Measurements from ENCODE around the gene MASP1. TPM values are rescaled to one million over a fixed set of nuclear protein-coding genes. Genes with fewer than 3 reads are reported as not detected.

MASP1 gene
- total and polyA plus RNA-seq, 4 donors: 19.9 to 54.8 (median 34.0) TPM

- H3K4me3 ChIP-seq (ENCODE audit: low read depth, low read length): no peak overlapping the region
- no peaks in the 10 kb centered on the region for H3K36me3 ChIP-seq (ENCODE audit: control insufficient read depth, insufficient read depth, low read length)
- no CpG with 5 or more reads among the region's 1 CpG for WGBS (ENCODE audit: insufficient coverage)
- no peak for DNase-seq (ENCODE audit: low read depth in 4 of 6, low spot score in 6 of 6)
- H3K27me3 ChIP-seq (ENCODE audit: control insufficient read depth, insufficient read depth, low read length): no peaks in the 10 kb centered on the region
- no peak overlapping the region for H3K27ac ChIP-seq (ENCODE audit: low read depth, low read length)
- H3K9me3 ChIP-seq (ENCODE audit: control insufficient read depth, insufficient read depth, low read length): no peaks in the 10 kb centered on the region
- peaks cover 13% of the 10 kb centered on the region for H3K4me1 ChIP-seq (ENCODE audit: control insufficient read depth, insufficient read depth, low read length)
Measured at GRCh38 chr3:187287256-187287655, 4.3 kb downstream of the MASP1 start.

GRCh38 chr3:187286467-187287059, 5.0 kb downstream of the MASP1 start:
- H3K4me3 ChIP-seq (ENCODE audit: low read depth, low read length): no peak overlapping the region
- WGBS (ENCODE audit: insufficient coverage): 85% methylated on average over 4 of the region's 5 CpGs
- no peaks in the 10 kb centered on the region for H3K36me3 ChIP-seq (ENCODE audit: control insufficient read depth, insufficient read depth, low read length)
- no peaks in the 10 kb centered on the region for H3K9me3 ChIP-seq (ENCODE audit: control insufficient read depth, insufficient read depth, low read length)
- peaks cover 10% of the 10 kb centered on the region for H3K4me1 ChIP-seq (ENCODE audit: control insufficient read depth, insufficient read depth, low read length)
- no peaks in the 10 kb centered on the region for H3K27me3 ChIP-seq (ENCODE audit: control insufficient read depth, insufficient read depth, low read length)
- no peak overlapping the region for H3K27ac ChIP-seq (ENCODE audit: low read depth, low read length)
- DNase-seq (ENCODE audit: low read depth in 4 of 6, low spot score in 6 of 6): no peak

- DNase-seq (ENCODE audit: low read depth in 4 of 6, low spot score in 6 of 6): no peak
- WGBS (ENCODE audit: insufficient coverage): 100% methylated on average over 2 of the region's 4 CpGs
- no peak overlapping the region for H3K27ac ChIP-seq (ENCODE audit: low read depth, low read length)
- no peaks in the 10 kb centered on the region for H3K27me3 ChIP-seq (ENCODE audit: control insufficient read depth, insufficient read depth, low read length)
- H3K9me3 ChIP-seq (ENCODE audit: control insufficient read depth, insufficient read depth, low read length): no peaks in the 10 kb centered on the region
- H3K4me3 ChIP-seq (ENCODE audit: low read depth, low read length): no peak overlapping the region
- H3K36me3 ChIP-seq (ENCODE audit: control insufficient read depth, insufficient read depth, low read length): no peaks in the 10 kb centered on the region
- peaks cover 3% of the 10 kb centered on the region for H3K4me1 ChIP-seq (ENCODE audit: control insufficient read depth, insufficient read depth, low read length)
Measured at GRCh38 chr3:187281191-187281714, 10.3 kb downstream of the MASP1 start.

GRCh38 chr3:187280644-187281043, 10.9 kb downstream of the MASP1 start:
- Histone ChIP-seq H3K36me3 (ENCODE audit: control insufficient read depth, insufficient read depth, low read length) (no peaks in the 10 kb centered on the region), H3K4me3 (ENCODE audit: low read depth, low read length) (no peak overlapping the region), H3K4me1 (ENCODE audit: control insufficient read depth, insufficient read depth, low read length) (peaks cover 8% of the 10 kb centered on the region), H3K9me3 (ENCODE audit: control insufficient read depth, insufficient read depth, low read length) (no peaks in the 10 kb centered on the region), H3K27me3 (ENCODE audit: control insufficient read depth, insufficient read depth, low read length) (no peaks in the 10 kb centered on the region), H3K27ac (ENCODE audit: low read depth, low read length) (no peak overlapping the region)
- WGBS (ENCODE audit: insufficient coverage): 100% methylated on average over 1 of the region's 1 CpG
- DNase-seq (ENCODE audit: low read depth in 4 of 6, low spot score in 6 of 6): no peak

GRCh38 chr3:187277129-187277462, 14.4 kb downstream of the MASP1 start:
- H3K9me3 ChIP-seq (ENCODE audit: control insufficient read depth, insufficient read depth, low read length): no peaks in the 10 kb centered on the region
- no peak for DNase-seq (ENCODE audit: low read depth in 4 of 6, low spot score in 6 of 6)
- no peaks in the 10 kb centered on the region for H3K36me3 ChIP-seq (ENCODE audit: control insufficient read depth, insufficient read depth, low read length)
- H3K27ac ChIP-seq (ENCODE audit: low read depth, low read length): no peak overlapping the region
- no peak overlapping the region for H3K4me3 ChIP-seq (ENCODE audit: low read depth, low read length)
- H3K4me1 ChIP-seq (ENCODE audit: control insufficient read depth, insufficient read depth, low read length): peaks cover 21% of the 10 kb centered on the region
- no peaks in the 10 kb centered on the region for H3K27me3 ChIP-seq (ENCODE audit: control insufficient read depth, insufficient read depth, low read length)
- WGBS (ENCODE audit: insufficient coverage): 56% methylated on average over 1 of the region's 1 CpG

- Histone ChIP-seq H3K36me3 (ENCODE audit: control insufficient read depth, insufficient read depth, low read length) (no peaks in the 10 kb centered on the region), H3K4me3 (ENCODE audit: low read depth, low read length) (no peak overlapping the region), H3K4me1 (ENCODE audit: control insufficient read depth, insufficient read depth, low read length) (peaks cover 21% of the 10 kb centered on the region), H3K27me3 (ENCODE audit: control insufficient read depth, insufficient read depth, low read length) (no peaks in the 10 kb centered on the region), H3K27ac (ENCODE audit: low read depth, low read length) (no peak overlapping the region), H3K9me3 (ENCODE audit: control insufficient read depth, insufficient read depth, low read length) (no peaks in the 10 kb centered on the region)
- 56% methylated on average over 2 of the region's 7 CpGs for WGBS (ENCODE audit: insufficient coverage)
- DNase-seq (ENCODE audit: low read depth in 4 of 6, low spot score in 6 of 6): no peak
Measured at GRCh38 chr3:187276397-187277128, 15.0 kb downstream of the MASP1 start.

- 22% methylated on average over 5 of the region's 5 CpGs for WGBS (ENCODE audit: insufficient coverage)
- peaks cover 21% of the 10 kb centered on the region for H3K4me1 ChIP-seq (ENCODE audit: control insufficient read depth, insufficient read depth, low read length)
- peak in 3 of 6 donors; percentile 64 to 89 (median 86) for DNase-seq (ENCODE audit: low read depth in 4 of 6, low spot score in 6 of 6)
- H3K36me3 ChIP-seq (ENCODE audit: control insufficient read depth, insufficient read depth, low read length): no peaks in the 10 kb centered on the region
- H3K27ac ChIP-seq (ENCODE audit: low read depth, low read length): peak overlapping the region; percentile 86
- H3K9me3 ChIP-seq (ENCODE audit: control insufficient read depth, insufficient read depth, low read length): no peaks in the 10 kb centered on the region
- H3K4me3 ChIP-seq (ENCODE audit: low read depth, low read length): no peak overlapping the region
- no peaks in the 10 kb centered on the region for H3K27me3 ChIP-seq (ENCODE audit: control insufficient read depth, insufficient read depth, low read length)
Measured at GRCh38 chr3:187274977-187275338, 16.6 kb downstream of the MASP1 start.

GRCh38 chr3:187274315-187274976, 17.1 kb downstream of the MASP1 start:
- no peak for DNase-seq (ENCODE audit: low read depth in 4 of 6, low spot score in 6 of 6)
- Histone ChIP-seq H3K27me3 (ENCODE audit: control insufficient read depth, insufficient read depth, low read length) (no peaks in the 10 kb centered on the region), H3K9me3 (ENCODE audit: control insufficient read depth, insufficient read depth, low read length) (peaks cover 3% of the 10 kb centered on the region), H3K27ac (ENCODE audit: low read depth, low read length) (peak overlapping the region; percentile 86), H3K36me3 (ENCODE audit: control insufficient read depth, insufficient read depth, low read length) (no peaks in the 10 kb centered on the region), H3K4me3 (ENCODE audit: low read depth, low read length) (no peak overlapping the region), H3K4me1 (ENCODE audit: control insufficient read depth, insufficient read depth, low read length) (peaks cover 21% of the 10 kb centered on the region)
- WGBS (ENCODE audit: insufficient coverage): 28% methylated on average over 6 of the region's 6 CpGs

- WGBS (ENCODE audit: insufficient coverage): no CpG with 5 or more reads among the region's 2 CpGs
- Histone ChIP-seq H3K9me3 (ENCODE audit: control insufficient read depth, insufficient read depth, low read length) (peaks cover 3% of the 10 kb centered on the region), H3K4me3 (ENCODE audit: low read depth, low read length) (no peak overlapping the region), H3K27me3 (ENCODE audit: control insufficient read depth, insufficient read depth, low read length) (no peaks in the 10 kb centered on the region), H3K36me3 (ENCODE audit: control insufficient read depth, insufficient read depth, low read length) (no peaks in the 10 kb centered on the region), H3K4me1 (ENCODE audit: control insufficient read depth, insufficient read depth, low read length) (peaks cover 21% of the 10 kb centered on the region), H3K27ac (ENCODE audit: low read depth, low read length) (no peak overlapping the region)
- DNase-seq (ENCODE audit: low read depth in 4 of 6, low spot score in 6 of 6): no peak
Measured at GRCh38 chr3:187271582-187271981, 20.0 kb downstream of the MASP1 start.

All from spinal cord (tissue), 10 donors.